Immature natural killer cell (primary cell): ENCODE results near the gene COL23A1. TPM values are rescaled to one million over a fixed set of nuclear protein-coding genes. Genes with fewer than 3 reads are reported as not detected.

Source experiments
- DNase-seq, 3 donors: peaks; one replicate each; pipeline ENCODE4 v3.0.0; 2022; ENCODE audit warnings: mixed read lengths in 1 of 3
- H3K27ac Mint-ChIP-seq, 6 donors: one replicate each; pipeline ENCODE4 v1.8.0; 2020; ENCODE audit warnings: mixed read lengths in 6 of 6, mild to moderate bottlenecking in 5 of 6, inconsistent platforms in 4 of 6, moderate library complexity in 3 of 6
- H3K27me3 Mint-ChIP-seq, 3 donors: one replicate each; pipeline ENCODE4 v1.8.0; 2020 to 2021; ENCODE audit warnings: low read depth in 3 of 3, mild to moderate bottlenecking in 3 of 3, mixed read lengths in 3 of 3, moderate library complexity in 3 of 3, inconsistent platforms in 1 of 3
- H3K36me3 Mint-ChIP-seq, 3 donors: one replicate each; pipeline ENCODE4 v1.8.0; 2020; ENCODE audit warnings: mixed read lengths in 3 of 3, inconsistent platforms in 2 of 3, mild to moderate bottlenecking in 2 of 3
- H3K4me1 Mint-ChIP-seq, 2 donors: one replicate each; pipeline ENCODE4 v1.8.0; 2020; ENCODE audit warnings: inconsistent platforms in 2 of 2, mild to moderate bottlenecking in 2 of 2, mixed read lengths in 2 of 2, moderate library complexity in 1 of 2
- H3K4me3 Mint-ChIP-seq, 5 donors: one replicate each; pipeline ENCODE4 v1.8.0; 2020; ENCODE audit warnings: mild to moderate bottlenecking in 5 of 5, mixed read lengths in 5 of 5, inconsistent platforms in 3 of 5, moderate library complexity in 3 of 5
- H3K9me3 Mint-ChIP-seq, 6 donors: one replicate each; pipeline ENCODE4 v1.8.0; 2020; ENCODE audit warnings: mild to moderate bottlenecking in 6 of 6, mixed read lengths in 6 of 6, inconsistent platforms in 4 of 6, moderate library complexity in 3 of 6
- polyA plus RNA-seq, 3 donors: library from polyadenylated mRNA; unstranded; fragments of 300-500 nt; fragmentation: Illumina TruSeq; gene quantifications; one replicate each; pipeline ENCODE4 v1.2.3, GENCODE V29; 2021

The COL23A1 gene
- polyA plus RNA-seq, 3 donors from 2014 or later: 0.40 to 0.78 TPM; not detected in 1

DNA sequence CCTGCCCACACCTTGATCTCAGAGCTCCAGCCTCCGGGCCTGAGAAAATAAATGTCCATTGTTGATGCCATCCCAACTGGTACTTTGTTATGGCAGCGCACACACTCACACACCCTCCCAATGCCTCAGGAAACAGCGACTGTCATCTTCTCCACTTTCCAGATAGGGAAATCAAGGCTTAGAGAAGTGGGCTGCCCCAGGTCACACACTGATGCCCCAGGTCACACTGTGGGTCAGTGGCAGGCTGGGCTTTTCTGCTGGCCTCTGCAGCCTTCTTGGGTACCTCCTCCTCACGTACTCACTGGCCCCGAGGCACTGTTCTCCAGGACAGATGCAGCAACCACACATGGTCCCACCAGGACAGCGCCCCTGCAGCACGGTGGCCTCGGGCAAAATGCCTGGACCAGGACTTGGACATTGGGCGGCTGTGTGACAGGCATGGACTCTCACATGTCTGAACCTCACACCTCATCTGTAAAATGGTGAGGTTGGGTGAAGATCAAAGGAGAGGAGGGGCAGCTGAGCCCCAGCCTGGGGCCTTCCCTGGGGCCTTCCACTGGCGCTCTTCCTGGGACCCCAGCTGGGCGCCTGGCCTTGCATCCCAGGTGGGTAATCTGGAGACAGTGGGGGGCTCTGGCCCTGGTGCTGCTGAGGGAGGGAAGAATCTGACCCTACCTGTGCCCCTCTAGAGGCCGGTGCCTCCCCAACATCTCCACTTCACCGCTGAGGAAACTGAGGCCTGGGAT lies 156.0 kb downstream of the COL23A1 start:
- H3K27me3 Mint-ChIP-seq: peaks cover 0 to 2% (median 0%) of the 10 kb centered on the region in 3 donors
- H3K9me3 Mint-ChIP-seq: no peaks in the 10 kb centered on the region
- H3K27ac Mint-ChIP-seq: no peak overlapping the region
- no peaks in the 10 kb centered on the region for H3K36me3 Mint-ChIP-seq
- no peak for DNase-seq
- H3K4me3 Mint-ChIP-seq: no peak overlapping the region
- no peaks in the 10 kb centered on the region for H3K4me1 Mint-ChIP-seq

DNA sequence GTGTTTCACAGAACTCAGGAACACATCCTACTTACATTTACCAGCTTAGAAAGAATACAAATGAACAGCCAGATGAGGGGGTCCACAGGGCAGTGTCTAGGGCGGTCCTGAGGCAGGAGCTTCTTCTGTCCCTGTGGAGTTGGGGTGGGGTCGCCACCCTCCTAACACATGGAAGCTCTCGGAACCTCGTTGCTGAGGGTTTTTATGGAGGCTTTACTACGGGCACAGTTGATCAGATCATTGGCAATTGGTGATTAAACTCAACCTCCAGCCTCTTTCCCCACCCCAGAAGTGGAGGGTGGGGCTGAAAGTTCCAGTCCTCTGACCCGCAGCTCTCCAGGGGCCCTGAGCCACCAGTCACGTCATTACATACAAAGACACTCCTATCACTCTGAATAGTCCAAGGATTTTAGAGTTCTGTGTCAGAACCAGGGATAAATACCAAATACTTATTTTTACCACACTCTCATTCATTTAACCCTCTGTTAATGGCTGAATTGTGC lies 156.9 kb downstream of the COL23A1 start:
- no peaks in the 10 kb centered on the region for H3K36me3 Mint-ChIP-seq
- H3K4me1 Mint-ChIP-seq: no peaks in the 10 kb centered on the region
- no peak overlapping the region for H3K4me3 Mint-ChIP-seq
- no peaks in the 10 kb centered on the region for H3K9me3 Mint-ChIP-seq
- no peak overlapping the region for H3K27ac Mint-ChIP-seq
- peaks cover 0 to 2% (median 0%) of the 10 kb centered on the region in 3 donors for H3K27me3 Mint-ChIP-seq
- no peak for DNase-seq

GRCh38 chr5:178432421-178433272 lies 157.5 kb downstream of the COL23A1 start:
- peaks cover 0 to 2% (median 0%) of the 10 kb centered on the region in 3 donors for H3K27me3 Mint-ChIP-seq
- no peak overlapping the region for H3K4me3 Mint-ChIP-seq
- DNase-seq: no peak
- no peaks in the 10 kb centered on the region for H3K4me1 Mint-ChIP-seq
- no peak overlapping the region for H3K27ac Mint-ChIP-seq
- no peaks in the 10 kb centered on the region for H3K9me3 Mint-ChIP-seq
- H3K36me3 Mint-ChIP-seq: no peaks in the 10 kb centered on the region

DNA sequence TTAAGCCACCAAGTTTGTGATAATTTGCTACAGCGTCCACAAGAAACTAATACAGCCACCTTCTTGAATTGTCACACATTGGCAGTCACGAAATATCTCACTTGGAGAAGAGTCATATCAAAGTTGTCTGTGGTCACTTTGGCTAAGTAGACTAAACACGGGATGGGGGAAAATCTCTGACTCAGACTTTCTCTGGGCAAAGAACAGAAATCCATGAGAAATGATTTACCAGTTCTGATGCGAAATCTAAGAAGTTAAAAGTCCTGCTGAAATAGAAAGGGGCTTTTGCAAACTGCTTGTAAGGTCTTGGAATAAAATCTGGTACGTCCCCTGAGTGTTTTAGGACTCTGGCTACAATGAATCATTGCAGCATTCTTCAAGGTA lies 158.4 kb downstream of the COL23A1 start:
- no peak overlapping the region for H3K27ac Mint-ChIP-seq
- H3K36me3 Mint-ChIP-seq: no peaks in the 10 kb centered on the region
- H3K4me1 Mint-ChIP-seq: no peaks in the 10 kb centered on the region
- DNase-seq: no peak
- no peak overlapping the region for H3K4me3 Mint-ChIP-seq
- no peaks in the 10 kb centered on the region for H3K9me3 Mint-ChIP-seq
- peaks cover 0 to 2% (median 0%) of the 10 kb centered on the region in 3 donors for H3K27me3 Mint-ChIP-seq

DNA sequence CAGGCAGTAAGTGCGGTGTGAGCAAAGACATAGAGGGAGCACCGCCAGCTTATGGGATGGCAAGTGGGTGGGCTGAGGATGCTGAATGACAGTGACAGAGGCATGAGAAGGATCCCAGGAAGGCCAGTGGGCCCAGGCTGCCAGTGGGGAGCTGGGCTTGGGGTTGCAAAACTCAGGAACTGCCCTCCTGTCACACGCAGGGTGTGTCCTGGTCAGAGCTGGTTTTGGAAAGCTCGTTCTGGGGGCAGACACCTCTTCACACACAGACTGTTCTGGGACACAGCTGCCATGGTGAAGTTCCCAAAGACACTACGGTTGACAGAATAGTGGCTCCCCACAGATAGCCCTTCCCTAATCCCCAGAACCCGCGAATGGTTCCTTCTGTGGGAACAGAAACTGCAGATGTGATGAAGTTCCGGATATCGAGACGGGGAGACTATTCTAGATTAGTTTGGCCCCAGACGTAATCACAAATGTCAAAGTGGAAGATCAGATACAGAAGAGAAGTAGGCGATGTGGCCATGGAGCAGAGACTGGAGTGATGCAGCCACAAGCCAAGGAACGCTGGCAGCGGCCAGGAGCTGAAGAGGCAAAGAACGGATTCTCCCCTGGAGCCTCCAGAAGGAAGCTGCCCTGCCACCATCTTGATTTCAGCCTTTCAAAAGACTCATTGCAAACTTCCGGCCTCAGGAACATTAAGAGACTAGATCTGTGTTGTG lies 159.0 kb downstream of the COL23A1 start:
- Mint-ChIP-seq H3K9me3 (no peaks in the 10 kb centered on the region), H3K27me3 (peaks cover 0 to 2% (median 0%) of the 10 kb centered on the region in 3 donors), H3K4me3 (no peak overlapping the region), H3K27ac (no peak overlapping the region), H3K4me1 (no peaks in the 10 kb centered on the region), H3K36me3 (no peaks in the 10 kb centered on the region)
- DNase-seq: no peak

DNA sequence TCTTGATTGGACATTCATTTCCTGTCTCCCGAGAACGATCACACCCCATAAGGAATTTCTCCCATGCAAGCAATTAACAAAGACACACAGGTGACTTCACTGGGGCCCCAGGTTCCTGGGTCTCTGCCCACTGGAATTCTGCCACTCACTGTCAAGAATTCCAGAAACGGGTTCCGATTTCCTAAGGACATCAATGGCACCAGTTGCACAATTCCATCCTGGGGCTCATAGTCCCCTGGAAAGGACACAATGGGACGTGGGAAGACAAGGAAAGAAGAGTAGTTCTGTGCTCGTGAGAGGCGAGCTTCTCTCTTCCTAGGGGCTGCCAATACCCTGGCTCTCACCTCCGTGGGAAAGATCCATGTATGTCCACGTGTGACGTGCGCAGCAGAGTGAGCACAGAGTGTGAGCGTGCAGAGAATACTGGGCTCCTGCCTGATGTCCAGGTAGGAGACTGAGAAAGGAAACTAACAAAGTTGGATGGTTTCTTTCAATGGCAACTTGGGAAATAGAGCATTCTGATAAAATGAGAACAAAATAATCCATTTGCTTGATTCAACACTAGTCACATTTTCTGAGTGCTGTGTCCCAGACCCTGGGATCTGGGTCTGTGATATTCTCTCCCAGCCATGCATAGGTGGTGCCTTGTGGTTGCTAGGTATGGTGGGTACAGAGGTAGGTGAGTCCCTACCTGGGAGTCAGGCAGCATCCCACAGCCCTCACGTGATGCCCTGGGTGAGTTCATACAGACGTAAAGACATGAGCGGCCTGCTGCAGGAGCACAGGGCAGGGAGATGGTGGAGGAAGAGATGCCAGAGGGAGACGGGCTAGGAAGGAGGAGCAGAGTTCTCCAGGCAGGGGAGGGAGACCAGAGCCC lies 159.8 kb downstream of the COL23A1 start:
- Mint-ChIP-seq H3K4me1 (no peaks in the 10 kb centered on the region), H3K4me3 (no peak overlapping the region), H3K36me3 (no peaks in the 10 kb centered on the region), H3K27ac (no peak overlapping the region), H3K27me3 (peaks cover 0 to 2% (median 0%) of the 10 kb centered on the region in 3 donors), H3K9me3 (no peaks in the 10 kb centered on the region)
- no peak for DNase-seq

DNA sequence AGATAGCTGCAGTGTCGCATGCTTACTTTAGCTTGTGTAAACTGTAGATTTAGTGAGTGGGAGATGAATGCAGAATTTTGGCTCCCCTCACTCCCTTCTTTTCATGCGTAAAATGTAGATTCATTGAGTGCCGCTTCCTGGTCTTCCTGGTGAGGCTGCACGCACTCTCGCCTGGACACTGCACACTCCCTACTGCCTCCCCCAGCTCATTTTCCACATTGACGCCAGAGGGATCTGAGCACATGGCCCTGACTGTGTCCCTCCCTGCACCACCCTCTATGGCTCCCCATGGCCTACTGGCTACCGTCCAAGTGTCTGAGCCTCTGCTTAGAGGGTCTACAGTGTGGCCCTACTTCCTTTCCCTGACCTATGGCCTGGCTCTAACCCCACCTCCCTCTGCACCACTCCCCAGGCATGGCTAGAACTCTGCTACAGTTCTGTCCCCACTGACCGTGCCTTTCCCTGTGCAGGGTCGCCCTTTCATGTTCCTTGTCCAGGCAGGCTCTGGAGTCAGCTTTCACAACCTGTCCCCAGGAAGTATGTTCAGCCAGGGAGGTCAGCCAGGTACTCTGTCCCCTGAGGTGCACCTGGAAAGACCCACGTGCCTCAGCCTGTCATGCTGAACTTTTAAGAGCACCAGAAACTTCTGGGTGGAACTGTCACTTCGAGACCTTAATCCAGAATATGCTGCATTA lies 160.6 kb downstream of the COL23A1 start:
- Mint-ChIP-seq H3K27ac (no peak overlapping the region), H3K4me3 (no peak overlapping the region), H3K9me3 (no peaks in the 10 kb centered on the region), H3K36me3 (no peaks in the 10 kb centered on the region), H3K27me3 (peaks cover 0 to 2% (median 0%) of the 10 kb centered on the region in 3 donors), H3K4me1 (no peaks in the 10 kb centered on the region)
- no peak for DNase-seq

GRCh38 chr5:178429156-178429468 lies 161.1 kb downstream of the COL23A1 start:
- Mint-ChIP-seq H3K4me1 (no peaks in the 10 kb centered on the region), H3K27ac (no peak overlapping the region), H3K4me3 (no peak overlapping the region), H3K36me3 (no peaks in the 10 kb centered on the region), H3K9me3 (no peaks in the 10 kb centered on the region), H3K27me3 (peaks cover 0 to 2% (median 0%) of the 10 kb centered on the region in 3 donors)
- no peak for DNase-seq

- DNase-seq: no peak
- Mint-ChIP-seq H3K4me1 (no peaks in the 10 kb centered on the region), H3K27me3 (peaks cover 0 to 2% (median 0%) of the 10 kb centered on the region in 3 donors), H3K4me3 (no peak overlapping the region), H3K36me3 (no peaks in the 10 kb centered on the region), H3K9me3 (no peaks in the 10 kb centered on the region), H3K27ac (no peak overlapping the region)
Observed at GRCh38 chr5:178428341-178429155, 161.6 kb downstream of the COL23A1 start.

- Mint-ChIP-seq H3K36me3 (no peaks in the 10 kb centered on the region), H3K27ac (no peak overlapping the region), H3K27me3 (peaks cover 0 to 2% (median 2%) of the 10 kb centered on the region in 3 donors), H3K9me3 (no peaks in the 10 kb centered on the region), H3K4me3 (no peak overlapping the region), H3K4me1 (no peaks in the 10 kb centered on the region)
- DNase-seq: no peak
Observed at GRCh38 chr5:178427576-178428197, 162.5 kb downstream of the COL23A1 start.

GRCh38 chr5:178426326-178427130 lies 163.7 kb downstream of the COL23A1 start:
- H3K27me3 Mint-ChIP-seq: peaks cover 0 to 2% (median 2%) of the 10 kb centered on the region in 3 donors
- H3K4me3 Mint-ChIP-seq: no peak overlapping the region
- H3K36me3 Mint-ChIP-seq: no peaks in the 10 kb centered on the region
- no peaks in the 10 kb centered on the region for H3K4me1 Mint-ChIP-seq
- H3K9me3 Mint-ChIP-seq: no peaks in the 10 kb centered on the region
- no peak overlapping the region for H3K27ac Mint-ChIP-seq
- no peak for DNase-seq
